Caco-2 (cell line): ENCODE results near the gene HYKK. TPM values are rescaled to one million over a fixed set of nuclear protein-coding genes. Genes with fewer than 3 reads are reported as not detected.
"Not testable (repeated sequence)": the region's sequence is repeated elsewhere in the genome, so short reads cannot be mapped to it uniquely, and the experiment has no call there.

ENCODE experiments used
- BruUV-seq: library from RNA; stranded (reverse); fragments of 400-500 nt; replicated peaks from 2 replicates; lab custom pipeline; 2021; lab: Mats Ljungman, UMichigan
- CTCF ChIA-PET: fragments of 300-600 bp; sonication (Branson Sonifier 250); formaldehyde crosslinking; loops from one replicate; lab custom pipeline; 2022; ENCODE audit warnings: antibody characterized with exemption; lab: Charles Lee
- POLR2A ChIA-PET: fragments of 300-600 bp; sonication (Branson Sonifier 250); formaldehyde crosslinking; loops from one replicate; lab custom pipeline; 2022; ENCODE audit warnings: antibody characterized with exemption; lab: Charles Lee
- DNase-seq, 2 experiments: peaks; one replicate each; pipeline versions ENCODE4 v3.0.0 to v3.0.0-alpha.2; 2020 to 2022
- H3K27me3 ChIP-seq: replicated peaks from 2 replicates; pipeline ENCODE4 v1.6.0; 2011; ENCODE audit warnings: low read length; ENCODE audit not compliant: control insufficient read depth, insufficient read depth
- H3K36me3 ChIP-seq: 2 replicates; pipeline ENCODE4 v1.5.1; 2011; ENCODE audit warnings: low read length; ENCODE audit not compliant: control insufficient read depth, insufficient read depth
- H3K4me1 ChIP-seq: fragments of 250-450 bp; sonication (Bioruptor Pico); 2 replicates; pipeline ENCODE4 v1.5.1; 2020; ENCODE audit warnings: mild to moderate bottlenecking
- H3K4me3 ChIP-seq: 2 replicates; pipeline ENCODE4 v1.5.1; 2011; ENCODE audit warnings: low read depth, mild to moderate bottlenecking, control low read depth, low read length
- H3K9me3 ChIP-seq: fragments of 250-450 bp; sonication (Bioruptor Pico); 2 replicates; pipeline ENCODE4 v1.5.1; 2020; ENCODE audit warnings: mild to moderate bottlenecking, moderate library complexity
- H3K27ac Mint-ChIP-seq: one replicate; pipeline ENCODE4 v1.8.0; 2022; ENCODE audit warnings: mixed read lengths; ENCODE audit not compliant: unreplicated experiment
- H3K27me3 Mint-ChIP-seq: one replicate; pipeline ENCODE4 v1.8.0; 2022; ENCODE audit warnings: mixed read lengths; ENCODE audit not compliant: insufficient read depth, unreplicated experiment
- H3K36me3 Mint-ChIP-seq: one replicate; pipeline ENCODE4 v1.8.0; 2022; ENCODE audit warnings: mild to moderate bottlenecking, mixed read lengths; ENCODE audit not compliant: insufficient read depth, unreplicated experiment
- H3K4me1 Mint-ChIP-seq: one replicate; pipeline ENCODE4 v1.8.0; 2022; ENCODE audit warnings: low read depth, mixed read lengths; ENCODE audit not compliant: unreplicated experiment
- H3K4me3 Mint-ChIP-seq: one replicate; pipeline ENCODE4 v1.8.0; 2022; ENCODE audit warnings: mild to moderate bottlenecking, moderate library complexity, mixed read lengths; ENCODE audit not compliant: unreplicated experiment
- H3K9me3 Mint-ChIP-seq: one replicate; pipeline ENCODE4 v1.8.0; 2022; ENCODE audit warnings: mixed read lengths; ENCODE audit not compliant: unreplicated experiment
- CTCF ChIP-seq, 2 experiments: fragments of 200-600 bp in 1 of 2; IDR thresholded peaks; 1 replicate in 1 of 2; 2 replicates in 1 of 2; pipeline versions ENCODE4 v1.5.1 to v1.8.0; 2011 to 2022; ENCODE audit warnings: antibody characterized with exemption in 1 of 2, control low read depth in 1 of 2, inconsistent platforms in 1 of 2, low read depth in 1 of 2, low read length in 1 of 2, mild to moderate bottlenecking in 1 of 2, moderate library complexity in 1 of 2; ENCODE audit not compliant: insufficient read depth in 1 of 2, severe bottlenecking in 1 of 2, unreplicated experiment in 1 of 2
- intact Hi-C: fragments of 100-400 bp; cut with micrococcal nuclease; formaldehyde crosslinking; loops from one replicate; pipeline ENCODE4 v1.10.0; 2022; ENCODE audit not compliant: unreplicated experiment
- total RNA-seq: library from RNA; stranded (reverse); gene quantifications from 2 replicates; pipeline ENCODE4 v1.2.3, GENCODE V29; 2022

Gene HYKK
- total RNA-seq, 1 experiment from 2014 or later: 6.5 TPM

GRCh38 chr15:78508272-78508671 is 895 bp downstream of the HYKK start:
- peak in 1 of 2 experiments; percentile 6 for DNase-seq
- TF ChIP-seq CTCF (IDR thresholded peaks at IDR 0.05; ENCODE audit: insufficient read depth in 1 of 2, low read depth in 1 of 2, low read length in 1 of 2, severe bottlenecking in 1 of 2, unreplicated experiment in 1 of 2): no peak

GRCh38 chr15:78509726-78510312 is 2.4 kb downstream of the HYKK start:
- no peaks in the 10 kb centered on the region for H3K9me3 Mint-ChIP-seq
- no TSS peak for BruUV-seq
- no peaks in the 10 kb centered on the region for H3K9me3 ChIP-seq
- no peak for TF ChIP-seq CTCF (IDR thresholded peaks at IDR 0.05; ENCODE audit: insufficient read depth in 1 of 2, low read depth in 1 of 2, low read length in 1 of 2, severe bottlenecking in 1 of 2, unreplicated experiment in 1 of 2)
- ChIA-PET POLR2A (no interaction called here), CTCF (no interaction called here)
- H3K4me3 ChIP-seq: no peak overlapping the region
- no peak overlapping the region for H3K27ac Mint-ChIP-seq
- H3K36me3 Mint-ChIP-seq: peaks cover 15% of the 10 kb centered on the region
- intact Hi-C loops: no loop called here
- no peaks in the 10 kb centered on the region for H3K27me3 ChIP-seq
- no peak overlapping the region for H3K4me3 Mint-ChIP-seq
- peaks cover 7% of the 10 kb centered on the region for H3K4me1 Mint-ChIP-seq
- H3K27me3 Mint-ChIP-seq: no peaks in the 10 kb centered on the region
- 0 out of 2 replicates have a peak, but pooled peaks cover 4% of the 10 kb centered on the region for H3K4me1 ChIP-seq
- DNase-seq: no peak
- H3K36me3 ChIP-seq: no peaks in the 10 kb centered on the region

More at GRCh38 chr15:78508272-78508671, 895 bp downstream of the HYKK start:
- BruUV-seq: no TSS peak
- Histone ChIP-seq H3K9me3 (no peaks in the 10 kb centered on the region), H3K4me3 (peak overlapping the region; percentile 77), H3K27me3 (no peaks in the 10 kb centered on the region), H3K4me1 (0 out of 2 replicates have a peak, but pooled peaks cover 4% of the 10 kb centered on the region), H3K36me3 (no peaks in the 10 kb centered on the region)
- H3K27me3 Mint-ChIP-seq: no peaks in the 10 kb centered on the region
- no peaks in the 10 kb centered on the region for H3K9me3 Mint-ChIP-seq
- intact Hi-C loops: no loop called here
- peaks cover 7% of the 10 kb centered on the region for H3K4me1 Mint-ChIP-seq
- H3K4me3 Mint-ChIP-seq: peak overlapping the region; percentile 80
- H3K27ac Mint-ChIP-seq: peak overlapping the region; percentile 39
- ChIA-PET POLR2A (interaction anchor here (0.6 to 1.3 kb wide), 3 partner anchors 57 to 370 kb away, joined by 3 to 12 read pairs (median 5); partner anchors contain the start of genes CHRNA5 and IREB2), CTCF (interaction anchor here (1.4 kb wide), 1 partner anchor 32 kb away, joined by 4 read pairs; the partner anchor contains the start of gene PSMA4)
- peaks cover 15% of the 10 kb centered on the region for H3K36me3 Mint-ChIP-seq

GRCh38 chr15:78520035-78520434 is 12.7 kb downstream of the HYKK start:
- DNase-seq, H3K4me3 ChIP-seq, CTCF ChIA-PET, H3K27ac Mint-ChIP-seq, BruUV-seq, H3K36me3 Mint-ChIP-seq, H3K27me3 Mint-ChIP-seq, H3K4me1 ChIP-seq, H3K4me1 Mint-ChIP-seq, H3K9me3 ChIP-seq, POLR2A ChIA-PET, H3K4me3 Mint-ChIP-seq, H3K27me3 ChIP-seq, H3K36me3 ChIP-seq, intact Hi-C loops: not testable (repeated sequence)
- H3K9me3 Mint-ChIP-seq: peaks cover 14% of the 10 kb centered on the region
